Endodermal cell (in vitro differentiated cells): ENCODE results near the gene ZSCAN26. TPM values are rescaled to one million over a fixed set of nuclear protein-coding genes. Genes with fewer than 3 reads are reported as not detected.

ENCODE experiments used
- DNase-seq: peaks from one replicate; pipeline ENCODE4 v3.0.0-alpha.2; 2017
- H3K27ac ChIP-seq: 2 replicates; pipeline ENCODE4 v1.5.1; 2013; ENCODE audit warnings: mild to moderate bottlenecking, low read depth, low read length, moderate library complexity
- H3K27me3 ChIP-seq: 2 replicates; pipeline ENCODE4 v1.6.1; 2013; ENCODE audit warnings: mild to moderate bottlenecking, low read length, moderate library complexity; ENCODE audit not compliant: insufficient read depth, control insufficient read depth, poor library complexity, severe bottlenecking
- H3K36me3 ChIP-seq: 2 replicates; pipeline ENCODE4 v1.7.0; 2013; ENCODE audit warnings: mild to moderate bottlenecking, low read length, moderate library complexity; ENCODE audit not compliant: control insufficient read depth, insufficient read depth
- H3K4me1 ChIP-seq: one replicate; pipeline ENCODE4 v1.7.0; 2013; ENCODE audit warnings: low read length; ENCODE audit not compliant: control insufficient read depth, insufficient read depth
- H3K4me3 ChIP-seq: 2 replicates; pipeline ENCODE4 v1.5.1; 2013; ENCODE audit warnings: mild to moderate bottlenecking, low read length, moderate library complexity
- H3K9ac ChIP-seq: 2 replicates; pipeline ENCODE4 v1.6.1; 2013; ENCODE audit warnings: mild to moderate bottlenecking, low read length, moderate library complexity; ENCODE audit not compliant: poor library complexity, severe bottlenecking; ENCODE audit errors: extremely low read depth
- H3K9me3 ChIP-seq: 2 replicates; pipeline ENCODE4 v1.6.1; 2013; ENCODE audit warnings: mild to moderate bottlenecking, low read length, moderate library complexity; ENCODE audit not compliant: control insufficient read depth
- H3K27ac Mint-ChIP-seq: 2 replicates; pipeline ENCODE4 v1.8.0; 2020; ENCODE audit warnings: mixed read lengths
- H3K27me3 Mint-ChIP-seq: 2 replicates; pipeline ENCODE4 v1.8.0; 2021; ENCODE audit warnings: mild to moderate bottlenecking, mixed read lengths; ENCODE audit not compliant: insufficient read depth
- H3K36me3 Mint-ChIP-seq: 2 replicates; pipeline ENCODE4 v1.8.0; 2020; ENCODE audit warnings: low read depth, mixed read lengths
- H3K4me1 Mint-ChIP-seq: 2 replicates; pipeline ENCODE4 v1.8.0; 2020; ENCODE audit warnings: mixed read lengths
- H3K4me3 Mint-ChIP-seq: 2 replicates; pipeline ENCODE4 v1.8.0; 2020; ENCODE audit warnings: mild to moderate bottlenecking, moderate library complexity, mixed read lengths
- H3K9me3 Mint-ChIP-seq: 2 replicates; pipeline ENCODE4 v1.8.0; 2020; ENCODE audit warnings: mild to moderate bottlenecking, mixed read lengths
- WGBS, 2 experiments: methylation state at CpG; one replicate each; pipeline versions ENCODE4 v1.1.5 to v1.1.7; 2013; ENCODE audit warnings: missing lambda C conversion rate in 2 of 2, mixed read lengths in 1 of 2; ENCODE audit not compliant: insufficient coverage in 1 of 2, insufficient read length in 1 of 2; 5-methylcytosine and 5-hydroxymethylcytosine counted together
- total RNA-seq, 2 donors: library from RNA; stranded (reverse); fragmentation: NEBNext Ultra II Directional in 1 of 2; extraction: Animal tissue kit (Norgen Biotek cat#: 25700) in 1 of 2; gene quantifications; 2 replicates in 1 of 2; 3 replicates in 1 of 2; pipeline ENCODE4 v1.2.1, GENCODE V29; 2021
- TF ChIP-seq, protein P1 (sequence below): fragments of 200-600 bp; sonication (generic); conservative IDR thresholded peaks from 2 replicates; pipeline ENCODE4 v1.5.0; 2021; ENCODE audit warnings: antibody characterized with exemption, mild to moderate bottlenecking

ZSCAN26 gene
- total RNA-seq, 2 donors from 2014 or later: 10.9 to 18.9 TPM

DNA sequence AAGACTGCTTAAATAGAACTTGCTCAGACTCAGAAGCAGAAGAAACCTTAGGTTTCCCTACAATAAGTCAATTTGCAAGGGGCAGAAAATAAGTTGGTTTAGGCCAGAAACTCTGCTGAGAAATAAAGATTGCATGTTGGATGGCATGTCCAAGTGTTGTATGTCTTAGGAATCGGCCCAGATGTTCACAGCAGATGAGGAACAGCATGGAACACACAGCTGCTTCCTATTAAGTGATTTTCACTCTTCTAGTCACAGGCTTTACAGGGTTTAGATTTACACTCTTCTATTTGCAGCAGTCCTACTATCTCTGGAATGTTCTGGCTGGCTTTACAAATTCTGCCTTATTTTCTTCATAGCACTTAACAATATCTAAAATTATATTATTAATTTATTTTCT, 18.0 kb upstream of the ZSCAN26 start:
- H3K27ac ChIP-seq: no peak overlapping the region
- 86 to 89% methylated on average over 1 of the region's 1 CpG for WGBS, 2 experiments
- peaks cover 11% of the 10 kb centered on the region for H3K4me1 Mint-ChIP-seq
- H3K36me3 ChIP-seq: peaks cover 47% of the 10 kb centered on the region
- peaks cover 1% of the 10 kb centered on the region for H3K27me3 Mint-ChIP-seq
- no peak overlapping the region for H3K4me3 ChIP-seq
- H3K9ac ChIP-seq: no peak overlapping the region
- H3K9me3 ChIP-seq: no peaks in the 10 kb centered on the region
- peaks cover 4% of the 10 kb centered on the region for H3K4me1 ChIP-seq
- H3K4me3 Mint-ChIP-seq: no peak overlapping the region
- peaks cover 57% of the 10 kb centered on the region for H3K36me3 Mint-ChIP-seq
- no peak overlapping the region for H3K27ac Mint-ChIP-seq
- no peaks in the 10 kb centered on the region for H3K9me3 Mint-ChIP-seq
- TF ChIP-seq, protein P1, sequence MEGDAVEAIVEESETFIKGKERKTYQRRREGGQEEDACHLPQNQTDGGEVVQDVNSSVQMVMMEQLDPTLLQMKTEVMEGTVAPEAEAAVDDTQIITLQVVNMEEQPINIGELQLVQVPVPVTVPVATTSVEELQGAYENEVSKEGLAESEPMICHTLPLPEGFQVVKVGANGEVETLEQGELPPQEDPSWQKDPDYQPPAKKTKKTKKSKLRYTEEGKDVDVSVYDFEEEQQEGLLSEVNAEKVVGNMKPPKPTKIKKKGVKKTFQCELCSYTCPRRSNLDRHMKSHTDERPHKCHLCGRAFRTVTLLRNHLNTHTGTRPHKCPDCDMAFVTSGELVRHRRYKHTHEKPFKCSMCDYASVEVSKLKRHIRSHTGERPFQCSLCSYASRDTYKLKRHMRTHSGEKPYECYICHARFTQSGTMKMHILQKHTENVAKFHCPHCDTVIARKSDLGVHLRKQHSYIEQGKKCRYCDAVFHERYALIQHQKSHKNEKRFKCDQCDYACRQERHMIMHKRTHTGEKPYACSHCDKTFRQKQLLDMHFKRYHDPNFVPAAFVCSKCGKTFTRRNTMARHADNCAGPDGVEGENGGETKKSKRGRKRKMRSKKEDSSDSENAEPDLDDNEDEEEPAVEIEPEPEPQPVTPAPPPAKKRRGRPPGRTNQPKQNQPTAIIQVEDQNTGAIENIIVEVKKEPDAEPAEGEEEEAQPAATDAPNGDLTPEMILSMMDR: no peak
- DNase-seq: no peak
- no peaks in the 10 kb centered on the region for H3K27me3 ChIP-seq

DNA sequence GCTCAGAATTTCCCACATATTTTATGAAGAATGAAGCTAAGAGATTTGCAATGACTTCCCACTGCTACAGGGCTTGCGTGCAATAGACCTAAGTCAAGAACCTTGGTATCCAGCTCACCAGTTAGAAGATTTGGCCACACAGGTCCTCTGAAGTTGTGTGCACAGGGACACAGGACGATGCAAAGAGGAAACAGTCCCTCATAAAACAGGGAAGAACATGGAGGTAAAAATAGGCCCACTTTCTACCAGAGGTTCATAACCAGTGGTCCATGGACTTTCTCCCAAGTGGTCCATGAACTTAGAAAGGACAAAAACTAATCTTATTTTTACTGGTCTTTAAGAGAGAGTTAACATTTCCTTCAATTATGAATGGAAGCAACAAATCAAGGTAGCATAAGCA, 16.2 kb upstream of the ZSCAN26 start:
- no peak overlapping the region for H3K27ac ChIP-seq
- no peaks in the 10 kb centered on the region for H3K9me3 ChIP-seq
- no peak overlapping the region for H3K9ac ChIP-seq

GRCh38 chr6:28251661-28252008, 15.3 kb upstream of the ZSCAN26 start:
- peaks cover 30% of the 10 kb centered on the region for H3K36me3 Mint-ChIP-seq
- Histone ChIP-seq H3K9ac (peak overlapping the region; percentile 75), H3K27me3 (no peaks in the 10 kb centered on the region), H3K9me3 (no peaks in the 10 kb centered on the region), H3K27ac (no peak overlapping the region), H3K4me3 (peak overlapping the region; percentile 100), H3K36me3 (peaks cover 21% of the 10 kb centered on the region), H3K4me1 (peaks cover 4% of the 10 kb centered on the region)
- WGBS, 2 experiments: 0% methylated on average over 9 to 24 of the region's 25 CpGs
- H3K4me3 Mint-ChIP-seq: peak overlapping the region; percentile 95
- H3K27me3 Mint-ChIP-seq: peaks cover 6% of the 10 kb centered on the region
- no peaks in the 10 kb centered on the region for H3K9me3 Mint-ChIP-seq
- H3K27ac Mint-ChIP-seq: peak overlapping the region; percentile 92
- H3K4me1 Mint-ChIP-seq: peaks cover 11% of the 10 kb centered on the region
- peak; percentile 68 for DNase-seq
- TF ChIP-seq, protein P1: no peak

More for the DNA sequence above, 16.2 kb upstream of the ZSCAN26 start:
- 81 to 87% methylated on average over 2 of the region's 2 CpGs for WGBS, 2 experiments
- DNase-seq: no peak
- peaks cover 29% of the 10 kb centered on the region for H3K36me3 ChIP-seq
- H3K4me3 Mint-ChIP-seq: peak overlapping the region; percentile 95
- no peaks in the 10 kb centered on the region for H3K27me3 ChIP-seq
- no peak overlapping the region for H3K27ac Mint-ChIP-seq
- H3K36me3 Mint-ChIP-seq: peaks cover 39% of the 10 kb centered on the region
- peaks cover 11% of the 10 kb centered on the region for H3K4me1 Mint-ChIP-seq
- peaks cover 4% of the 10 kb centered on the region for H3K4me1 ChIP-seq
- TF ChIP-seq, protein P1: no peak
- peak overlapping the region; percentile 100 for H3K4me3 ChIP-seq
- no peaks in the 10 kb centered on the region for H3K9me3 Mint-ChIP-seq
- peaks cover 6% of the 10 kb centered on the region for H3K27me3 Mint-ChIP-seq
